ENCODE results near the gene PTPRF.

PTPRF gene

DNA sequence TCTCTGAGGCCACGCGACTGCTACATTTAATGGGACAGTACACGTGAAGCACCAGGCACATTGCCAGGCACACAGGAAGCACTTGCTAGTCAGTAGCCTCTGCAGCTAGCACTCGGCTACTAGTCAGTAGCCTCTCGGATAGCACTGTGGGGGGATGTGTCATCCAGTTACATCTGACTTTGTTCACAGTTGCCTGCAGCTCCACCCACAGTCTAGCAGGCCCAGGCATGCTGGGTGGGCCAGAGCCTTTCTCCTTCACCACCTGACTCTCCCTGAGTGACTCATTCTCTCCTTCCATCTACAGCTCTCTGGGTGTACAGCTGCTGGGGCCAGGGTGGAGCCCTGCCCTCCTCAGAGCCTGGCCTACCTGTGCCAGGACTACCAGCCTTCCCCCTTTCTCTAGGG, 51.5 kb downstream of the PTPRF start:
- DNase-seq: no peak

DNA sequence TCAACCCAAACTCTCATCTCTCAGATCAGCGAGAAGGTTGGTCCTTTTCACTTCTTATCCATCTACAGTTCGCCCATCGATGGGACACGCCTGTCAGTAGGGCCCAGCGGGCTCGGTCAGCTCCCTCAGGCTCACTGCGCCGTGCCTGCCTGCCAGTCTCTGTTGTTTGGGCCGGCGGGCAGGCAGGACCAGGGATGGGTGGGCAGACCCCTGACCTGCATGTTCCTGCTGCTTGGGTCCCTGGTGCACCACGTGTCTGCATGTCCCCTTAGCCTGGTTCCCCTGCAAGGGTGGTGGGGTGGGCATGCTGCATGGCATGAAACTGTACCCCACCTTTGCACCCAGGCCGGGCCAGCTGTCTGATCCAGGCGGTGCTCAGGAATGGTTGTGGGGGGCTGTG, 52.4 kb downstream of the PTPRF start:
- DNase-seq: no peak

DNA sequence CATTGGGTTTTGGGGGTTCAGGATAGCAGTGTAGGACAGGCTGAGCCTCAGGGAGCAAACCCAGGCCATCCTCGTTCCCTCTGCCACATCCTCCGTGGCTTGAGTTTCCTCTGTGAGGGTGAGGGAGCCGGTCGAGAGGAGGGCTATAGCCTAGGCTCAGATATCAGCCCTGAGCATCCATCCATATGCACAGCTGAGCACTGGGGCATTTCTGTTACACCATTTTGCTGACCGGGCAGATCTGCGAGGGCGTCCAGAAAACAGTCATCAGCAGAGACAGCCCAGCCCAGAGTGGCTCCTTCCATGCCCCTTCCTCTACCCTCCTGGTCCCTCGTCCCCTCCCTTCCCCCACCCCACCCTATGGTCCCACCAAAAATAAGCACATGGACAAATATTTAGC, 53.5 kb downstream of the PTPRF start:
- no peak for DNase-seq

DNA sequence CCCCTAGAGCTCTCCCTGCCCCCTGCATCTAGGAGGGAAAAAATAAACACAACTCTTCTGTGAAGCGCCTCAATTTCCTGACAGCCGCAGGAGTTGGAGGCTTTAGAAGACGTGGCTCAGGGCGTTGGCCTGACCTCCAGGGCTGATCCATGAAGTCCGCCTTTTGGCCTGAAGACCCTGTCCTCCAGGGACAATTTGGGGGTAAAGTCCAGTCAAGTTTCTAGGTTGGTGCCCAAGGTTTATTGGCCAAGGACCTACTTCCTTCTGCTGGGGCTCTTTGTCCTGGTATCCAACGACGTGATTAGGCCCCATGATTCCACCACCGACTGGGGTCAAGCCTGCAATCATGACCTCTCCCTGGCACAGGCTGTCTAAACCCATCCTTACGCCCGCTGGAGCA, 54.9 kb downstream of the PTPRF start:
- DNase-seq: no peak

DNA sequence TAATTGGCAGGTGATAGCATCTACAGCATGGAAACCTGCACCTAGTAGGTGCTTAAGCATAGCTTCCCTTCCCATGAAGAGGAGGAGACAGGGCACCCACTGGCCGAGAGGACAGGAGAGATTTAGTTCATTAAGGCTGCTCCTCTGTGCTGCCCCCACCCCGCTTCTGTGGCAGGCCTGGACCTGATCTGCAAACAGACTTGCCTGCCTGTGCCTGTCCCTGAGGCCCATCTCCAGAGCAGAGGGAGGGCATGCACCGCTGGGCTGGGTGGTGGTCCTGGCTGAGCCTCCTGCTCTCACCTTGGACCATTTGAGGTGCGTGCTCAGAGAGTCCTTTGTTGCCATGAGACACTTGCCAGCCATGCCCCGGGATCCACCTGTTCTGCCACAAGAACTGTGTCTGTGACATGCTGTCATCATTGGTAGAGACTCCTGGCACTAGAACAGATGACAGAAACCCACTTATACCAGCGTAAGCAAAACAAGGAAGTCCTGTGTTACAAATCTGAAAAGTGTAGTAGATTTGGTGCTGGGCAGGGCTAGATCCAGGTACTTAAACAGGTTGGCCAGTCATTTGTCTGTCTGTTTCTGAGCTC, 55.6 kb downstream of the PTPRF start:
- DNase-seq: no peak

DNA sequence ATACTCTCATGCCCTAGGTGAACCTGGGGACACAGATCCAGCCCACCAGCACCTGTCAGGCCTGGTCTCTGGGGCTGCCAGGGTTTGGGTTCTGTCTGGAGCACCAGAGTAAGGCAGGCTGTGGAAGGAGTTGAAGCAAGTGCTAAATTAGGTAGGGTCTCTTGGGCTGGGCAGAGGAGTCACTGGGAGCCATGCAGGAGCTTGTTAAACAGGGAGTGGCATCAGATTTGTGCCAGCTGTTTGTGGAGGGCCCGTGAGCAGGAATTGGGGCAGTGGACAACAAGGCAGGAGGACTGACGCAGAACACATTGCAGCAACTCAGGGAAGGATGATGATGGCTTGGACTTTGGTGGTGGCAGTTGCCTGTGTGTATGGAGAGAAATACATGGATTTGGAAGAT, 56.3 kb downstream of the PTPRF start:
- no peak for DNase-seq

DNA sequence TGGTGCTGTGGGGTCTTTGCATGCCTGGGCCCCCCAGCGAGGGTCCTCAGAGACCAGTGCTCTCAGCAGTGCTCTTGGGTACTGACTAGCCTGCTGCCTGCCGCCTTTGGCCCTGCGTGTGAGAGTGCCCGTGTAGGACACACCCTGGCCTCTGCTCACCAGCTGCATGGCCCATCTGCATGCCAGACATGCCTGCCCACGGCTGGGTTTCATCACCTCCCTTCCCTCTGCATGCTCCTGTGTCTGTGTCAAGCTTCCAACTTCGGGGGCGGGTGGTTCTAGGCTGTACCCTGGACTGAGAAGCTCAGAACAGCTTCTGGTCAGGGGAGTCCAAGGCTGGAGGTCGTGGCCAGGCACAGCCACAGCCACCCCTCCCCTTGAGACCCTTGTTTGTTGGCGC, 56.9 kb downstream of the PTPRF start:
- no peak for DNase-seq

DNA sequence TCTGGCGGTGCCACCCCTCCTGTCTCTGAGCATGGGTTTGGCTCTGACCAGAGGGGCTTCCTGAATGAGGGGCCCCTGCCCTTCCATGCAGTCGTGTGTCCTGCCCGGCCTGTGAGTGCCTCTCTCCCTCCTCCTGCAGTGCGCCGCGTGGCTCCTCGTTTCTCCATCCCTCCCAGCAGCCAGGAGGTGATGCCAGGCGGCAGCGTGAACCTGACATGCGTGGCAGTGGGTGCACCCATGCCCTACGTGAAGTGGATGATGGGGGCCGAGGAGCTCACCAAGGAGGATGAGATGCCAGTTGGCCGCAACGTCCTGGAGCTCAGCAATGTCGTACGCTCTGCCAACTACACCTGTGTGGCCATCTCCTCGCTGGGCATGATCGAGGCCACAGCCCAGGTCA, 57.9 kb downstream of the PTPRF start:
- no peak for DNase-seq

DNA sequence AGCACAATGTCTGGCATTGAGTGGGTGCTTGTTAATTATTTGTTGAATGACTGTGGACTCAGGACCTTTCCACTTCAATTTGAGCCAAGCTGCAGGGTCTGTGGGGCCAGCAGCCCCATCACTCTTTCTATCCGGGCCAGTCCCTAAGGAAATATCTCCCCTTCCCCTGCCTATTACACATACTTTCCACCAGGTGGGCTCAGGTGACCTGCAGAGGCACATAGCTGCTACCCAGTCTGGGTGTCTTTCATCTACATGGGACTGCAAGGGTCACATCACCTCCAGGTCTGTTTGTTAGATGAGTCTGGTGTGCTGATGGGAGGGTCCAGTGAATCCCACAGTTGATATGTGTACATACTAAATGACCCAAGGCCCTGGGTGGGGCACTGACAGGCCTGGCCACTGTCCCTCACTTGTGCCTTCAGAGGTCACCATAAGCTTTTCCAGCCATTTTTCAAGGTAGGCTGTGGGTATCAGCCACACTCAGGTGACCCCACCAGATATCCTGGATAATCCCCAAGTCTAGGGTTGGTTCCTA, 59.8 kb downstream of the PTPRF start:
- no peak for DNase-seq

DNA sequence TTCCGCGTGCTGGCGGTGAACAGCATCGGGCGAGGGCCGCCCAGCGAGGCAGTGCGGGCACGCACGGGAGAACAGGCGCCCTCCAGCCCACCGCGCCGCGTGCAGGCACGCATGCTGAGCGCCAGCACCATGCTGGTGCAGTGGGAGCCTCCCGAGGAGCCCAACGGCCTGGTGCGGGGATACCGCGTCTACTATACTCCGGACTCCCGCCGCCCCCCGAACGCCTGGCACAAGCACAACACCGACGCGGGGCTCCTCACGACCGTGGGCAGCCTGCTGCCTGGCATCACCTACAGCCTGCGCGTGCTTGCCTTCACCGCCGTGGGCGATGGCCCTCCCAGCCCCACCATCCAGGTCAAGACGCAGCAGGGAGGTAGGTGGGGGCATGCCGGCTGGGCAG, 60.5 kb downstream of the PTPRF start:
- no peak for DNase-seq

DNA sequence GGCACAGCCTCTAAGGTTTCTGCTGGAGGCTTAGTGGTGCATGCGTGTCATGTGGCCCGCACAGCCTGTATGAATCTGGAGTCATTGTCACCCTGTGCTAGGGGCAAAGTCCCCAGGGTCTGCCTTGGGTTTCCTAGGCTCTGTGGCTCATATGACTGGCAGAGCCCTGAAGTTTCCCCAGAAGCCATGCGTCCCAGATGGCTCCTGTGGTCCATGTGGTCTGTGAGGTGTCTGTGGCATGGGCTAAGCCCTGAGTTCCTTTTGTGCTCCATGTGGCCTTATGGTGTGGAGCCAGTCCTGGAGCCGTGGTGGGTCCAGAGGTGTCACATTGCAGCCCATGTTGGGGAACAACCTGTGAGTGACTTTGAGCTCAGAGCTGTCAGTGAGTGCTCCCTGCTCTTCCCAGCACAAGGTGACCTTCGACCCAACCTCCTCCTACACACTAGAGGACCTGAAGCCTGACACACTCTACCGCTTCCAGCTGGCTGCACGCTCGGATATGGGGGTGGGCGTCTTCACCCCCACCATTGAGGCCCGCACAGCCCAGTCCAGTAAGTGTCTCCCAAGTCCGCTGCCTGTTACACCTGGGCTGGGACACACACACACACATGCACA, 61.5 kb downstream of the PTPRF start:
- DNase-seq: no peak

DNA sequence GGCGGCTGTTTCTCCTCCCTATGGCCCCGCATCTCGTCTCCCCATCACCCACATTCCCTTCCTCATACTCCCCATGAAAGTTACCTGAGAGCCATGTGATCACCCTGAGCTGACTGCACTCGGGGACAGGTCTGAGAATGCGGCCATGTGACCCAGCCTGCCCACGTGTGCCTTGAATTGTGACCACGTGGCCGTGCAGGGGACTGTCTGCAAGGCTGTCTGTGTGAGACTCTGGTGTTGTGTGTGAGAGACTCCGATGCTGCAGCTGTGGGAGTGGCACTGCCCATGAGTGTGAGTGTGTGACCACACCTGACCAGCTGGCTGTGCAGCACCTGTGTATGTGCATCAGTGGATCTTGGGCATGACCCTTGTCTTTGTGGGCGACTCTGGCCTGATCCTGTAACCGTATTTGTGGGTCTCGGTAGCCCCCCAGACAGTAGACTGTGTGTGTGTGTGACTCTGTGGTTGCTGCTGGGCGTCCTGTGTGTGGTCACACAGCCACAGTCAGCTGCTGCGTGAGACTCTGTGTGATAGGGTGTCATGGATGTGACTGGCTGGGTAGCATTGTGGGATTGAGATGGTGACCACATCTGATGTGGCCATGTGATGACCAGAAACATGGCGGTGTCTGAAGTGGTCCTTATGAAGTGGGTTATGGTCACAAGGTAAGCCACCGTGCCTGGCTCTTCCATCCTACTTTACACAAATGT, 62.4 kb downstream of the PTPRF start:
- no peak for DNase-seq

DNA sequence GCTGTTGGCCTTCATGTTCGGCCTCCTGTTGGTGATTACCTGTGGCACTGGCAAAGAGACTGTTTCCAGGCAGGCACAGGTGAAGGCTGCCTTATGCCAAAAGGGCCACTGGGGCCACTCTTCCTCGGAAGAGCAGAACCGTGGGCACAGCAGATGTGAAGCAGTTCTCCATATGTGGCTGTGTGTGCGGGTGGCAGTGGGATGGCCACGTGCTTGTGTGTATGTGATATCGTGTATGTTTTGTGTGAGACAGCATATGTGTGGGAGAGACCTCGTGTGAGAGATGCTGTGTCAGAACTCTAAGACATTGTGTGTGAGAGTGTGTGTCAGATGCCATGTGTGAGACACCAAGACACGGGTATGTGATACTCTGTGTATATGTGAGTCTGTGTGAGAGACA, 65.9 kb downstream of the PTPRF start:
- DNase-seq: no peak

DNA sequence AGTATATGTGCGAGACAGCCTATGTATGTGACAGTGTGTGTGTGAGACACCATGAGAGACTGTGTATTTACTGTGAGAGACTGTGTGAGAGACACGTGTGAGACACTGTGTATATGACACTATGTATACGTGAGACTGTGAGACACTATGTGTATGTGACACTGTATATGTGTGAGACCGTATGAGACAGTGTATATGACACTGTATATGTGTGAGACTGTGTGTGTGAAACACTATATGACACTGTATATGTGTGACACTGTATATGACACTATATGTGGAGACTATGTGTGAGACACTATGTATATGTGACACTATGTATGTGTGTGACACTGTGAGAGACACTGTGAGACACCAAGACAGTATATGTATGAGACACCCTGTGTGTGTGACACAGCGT, 66.3 kb downstream of the PTPRF start:
- DNase-seq: no peak

DNA sequence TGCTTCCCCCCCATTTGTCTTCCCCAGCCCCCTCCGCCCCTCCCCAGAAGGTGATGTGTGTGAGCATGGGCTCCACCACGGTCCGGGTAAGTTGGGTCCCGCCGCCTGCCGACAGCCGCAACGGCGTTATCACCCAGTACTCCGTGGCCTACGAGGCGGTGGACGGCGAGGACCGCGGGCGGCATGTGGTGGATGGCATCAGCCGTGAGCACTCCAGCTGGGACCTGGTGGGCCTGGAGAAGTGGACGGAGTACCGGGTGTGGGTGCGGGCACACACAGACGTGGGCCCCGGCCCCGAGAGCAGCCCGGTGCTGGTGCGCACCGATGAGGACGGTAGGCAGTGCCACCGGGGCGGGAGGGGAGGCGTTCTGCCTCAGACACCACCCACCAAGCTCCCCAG, 67.0 kb downstream of the PTPRF start:
- no peak for DNase-seq

DNA sequence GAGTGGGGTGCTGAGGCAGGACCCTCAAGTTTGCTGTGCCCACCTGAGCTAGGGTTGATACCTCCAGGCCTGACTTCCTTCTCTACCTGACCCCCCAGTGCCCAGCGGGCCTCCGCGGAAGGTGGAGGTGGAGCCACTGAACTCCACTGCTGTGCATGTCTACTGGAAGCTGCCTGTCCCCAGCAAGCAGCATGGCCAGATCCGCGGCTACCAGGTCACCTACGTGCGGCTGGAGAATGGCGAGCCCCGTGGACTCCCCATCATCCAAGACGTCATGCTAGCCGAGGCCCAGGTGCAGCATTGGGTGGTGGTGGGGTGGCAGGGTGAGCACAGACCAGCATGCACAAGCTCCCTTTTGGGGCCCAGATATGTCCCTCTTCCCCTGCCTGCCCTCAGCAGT, 67.9 kb downstream of the PTPRF start:
- no peak for DNase-seq

DNA sequence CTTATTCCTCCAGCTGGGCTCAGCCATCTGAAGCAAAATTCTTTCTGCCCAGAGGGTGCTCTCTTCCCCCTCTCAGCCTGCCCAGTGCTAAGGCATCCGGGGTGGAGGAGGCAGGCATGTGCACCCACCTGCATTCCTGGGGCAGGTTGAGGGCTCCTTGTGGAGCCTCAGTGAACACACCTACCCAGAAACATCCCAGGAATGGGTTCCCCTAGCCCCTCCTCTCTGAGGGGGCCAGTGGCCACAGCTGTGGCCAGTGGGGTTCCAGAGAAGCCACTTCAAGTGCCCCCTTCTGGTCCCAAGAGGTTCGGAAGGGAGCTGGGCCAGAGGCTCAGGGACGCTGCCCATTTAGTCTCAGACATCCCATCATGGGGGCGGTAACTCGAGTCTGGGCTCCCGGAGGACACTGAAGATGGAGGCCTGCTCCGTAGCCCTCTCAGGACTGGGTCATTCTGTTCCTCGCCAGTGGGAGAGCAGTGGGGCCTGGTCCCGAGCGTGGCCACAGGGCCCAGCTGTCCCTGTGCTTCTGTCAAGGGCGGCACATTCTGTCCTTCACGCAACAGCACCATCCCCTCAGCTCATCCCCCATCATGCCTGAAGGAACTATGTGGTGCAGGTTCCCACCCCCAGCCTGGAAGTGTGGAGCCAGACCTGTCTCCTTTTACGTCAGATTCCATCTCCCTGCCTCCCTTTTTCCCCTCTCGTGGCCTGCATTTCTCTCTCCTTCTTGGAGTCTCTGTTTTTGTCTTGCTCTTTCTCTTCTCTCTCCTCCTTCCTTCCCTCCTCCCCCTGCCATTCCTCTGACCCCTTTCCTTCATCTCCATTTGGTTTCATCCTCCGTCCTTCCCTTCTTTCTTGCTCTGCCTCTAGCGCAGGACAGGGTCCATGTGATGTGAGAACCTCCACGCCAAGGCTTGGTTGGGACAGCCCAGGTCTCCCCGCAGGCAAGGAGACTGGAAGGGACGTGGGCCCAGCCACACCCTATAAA, 69.6 kb downstream of the PTPRF start:
- DNase-seq: no peak

DNA sequence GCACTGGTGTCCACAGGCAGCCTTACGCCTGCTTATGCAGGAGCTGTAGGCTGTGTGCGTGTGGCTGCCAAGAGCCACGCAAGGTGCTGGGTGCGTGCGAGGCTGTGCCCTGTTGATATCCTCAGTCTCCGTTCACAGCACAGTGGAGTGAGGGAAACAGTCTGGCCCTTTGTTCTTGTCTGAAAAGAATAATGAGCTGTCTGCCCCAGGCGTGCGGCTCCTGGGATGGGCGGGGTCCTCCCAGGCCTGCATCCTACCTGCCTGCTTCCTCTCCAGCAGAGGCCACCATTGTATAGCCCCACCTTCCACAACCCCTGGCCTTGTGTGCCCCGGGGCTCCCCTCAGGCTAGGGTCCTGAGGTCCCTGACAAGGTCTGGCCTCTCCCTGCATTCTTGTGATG, 72.3 kb downstream of the PTPRF start:
- DNase-seq: no peak

DNA sequence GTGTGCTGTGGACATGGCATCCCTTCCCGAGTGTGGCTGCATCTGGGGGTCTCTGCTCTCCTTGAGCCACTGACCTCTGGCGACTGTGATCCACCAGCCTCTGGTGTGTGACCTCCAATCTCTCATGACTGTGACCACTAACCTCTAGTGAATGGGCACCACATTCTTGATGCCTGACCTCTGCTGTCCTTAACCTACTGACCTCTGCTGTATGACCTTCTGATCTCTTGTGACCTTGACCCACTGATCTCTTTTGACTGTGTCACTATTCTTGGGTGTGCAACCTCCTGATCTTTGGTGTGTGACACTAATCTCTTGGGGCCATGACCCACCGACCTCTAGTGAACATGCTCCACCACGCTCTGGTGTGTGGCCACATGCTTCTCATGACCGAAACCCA, 73.5 kb downstream of the PTPRF start:
- no peak for DNase-seq

DNA sequence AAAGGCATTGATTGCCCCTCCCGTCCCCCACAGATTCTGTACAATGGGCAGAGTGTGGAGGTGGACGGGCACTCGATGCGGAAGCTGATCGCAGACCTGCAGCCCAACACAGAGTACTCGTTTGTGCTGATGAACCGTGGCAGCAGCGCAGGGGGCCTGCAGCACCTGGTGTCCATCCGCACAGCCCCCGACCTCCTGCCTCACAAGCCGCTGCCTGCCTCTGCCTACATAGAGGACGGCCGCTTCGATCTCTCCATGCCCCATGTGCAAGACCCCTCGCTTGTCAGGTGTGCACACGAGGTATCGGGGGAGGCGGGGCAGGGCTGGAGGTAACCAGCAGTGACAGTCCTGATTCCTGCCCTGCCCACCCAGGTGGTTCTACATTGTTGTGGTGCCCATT, 74.5 kb downstream of the PTPRF start:
- no peak for DNase-seq

DNA sequence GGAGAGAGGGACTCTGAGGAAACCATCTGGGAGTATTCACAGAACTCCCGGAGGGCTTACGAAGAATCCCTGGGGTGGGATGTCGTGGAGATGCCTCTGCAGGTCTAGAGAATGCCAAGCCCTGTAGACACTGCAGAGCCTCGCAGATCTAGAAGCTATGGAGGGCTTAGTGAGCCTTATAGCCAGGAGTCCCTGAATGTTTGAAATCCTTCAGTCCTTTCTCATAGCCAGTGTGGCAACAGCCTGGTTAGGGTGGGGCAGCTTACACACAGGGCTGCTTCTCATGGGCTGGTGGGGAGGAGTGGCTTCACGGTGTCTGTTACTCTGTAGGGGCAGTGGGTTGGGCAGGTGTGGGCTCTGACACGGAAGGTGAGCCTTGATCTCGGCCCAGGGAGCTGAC, 75.1 kb downstream of the PTPRF start:
- DNase-seq: no peak

DNA sequence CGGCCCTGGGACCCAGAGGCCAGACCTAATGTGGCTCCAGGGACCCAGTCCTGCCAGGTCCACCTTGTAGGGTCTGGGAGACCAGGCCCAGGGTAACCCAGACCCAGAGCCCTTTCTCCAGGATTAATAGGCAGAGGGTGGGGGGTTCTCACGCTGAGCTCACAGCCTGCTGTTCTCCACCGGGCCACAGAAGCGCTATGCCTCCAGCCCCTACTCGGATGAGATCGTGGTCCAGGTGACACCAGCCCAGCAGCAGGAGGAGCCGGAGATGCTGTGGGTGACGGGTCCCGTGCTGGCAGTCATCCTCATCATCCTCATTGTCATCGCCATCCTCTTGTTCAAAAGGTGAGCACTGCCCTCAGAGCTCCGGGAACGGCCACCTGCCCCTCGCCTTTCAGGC, 75.9 kb downstream of the PTPRF start:
- DNase-seq: no peak

DNA sequence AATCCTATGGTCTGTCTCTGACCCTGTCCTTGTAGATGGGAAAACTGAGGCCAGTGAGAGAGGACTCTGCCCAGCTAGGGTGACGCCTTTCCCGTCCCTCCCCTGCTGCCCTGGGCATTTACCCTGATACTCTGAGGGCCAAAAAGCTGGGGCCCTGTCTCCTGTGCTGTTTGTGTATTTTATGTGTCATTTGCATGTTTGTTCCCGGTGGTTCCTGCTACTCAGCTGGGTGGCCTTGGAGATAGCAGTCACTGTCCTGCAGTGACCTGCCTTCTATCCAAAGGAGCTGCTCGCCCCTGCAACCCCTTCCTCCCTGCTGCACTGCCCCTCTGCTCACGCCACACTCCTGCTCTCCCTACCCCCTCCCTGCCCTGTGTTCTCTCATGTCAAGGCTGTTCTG, 78.1 kb downstream of the PTPRF start:
- DNase-seq: no peak
